ENCODE results near the gene NCAN.

DNA sequence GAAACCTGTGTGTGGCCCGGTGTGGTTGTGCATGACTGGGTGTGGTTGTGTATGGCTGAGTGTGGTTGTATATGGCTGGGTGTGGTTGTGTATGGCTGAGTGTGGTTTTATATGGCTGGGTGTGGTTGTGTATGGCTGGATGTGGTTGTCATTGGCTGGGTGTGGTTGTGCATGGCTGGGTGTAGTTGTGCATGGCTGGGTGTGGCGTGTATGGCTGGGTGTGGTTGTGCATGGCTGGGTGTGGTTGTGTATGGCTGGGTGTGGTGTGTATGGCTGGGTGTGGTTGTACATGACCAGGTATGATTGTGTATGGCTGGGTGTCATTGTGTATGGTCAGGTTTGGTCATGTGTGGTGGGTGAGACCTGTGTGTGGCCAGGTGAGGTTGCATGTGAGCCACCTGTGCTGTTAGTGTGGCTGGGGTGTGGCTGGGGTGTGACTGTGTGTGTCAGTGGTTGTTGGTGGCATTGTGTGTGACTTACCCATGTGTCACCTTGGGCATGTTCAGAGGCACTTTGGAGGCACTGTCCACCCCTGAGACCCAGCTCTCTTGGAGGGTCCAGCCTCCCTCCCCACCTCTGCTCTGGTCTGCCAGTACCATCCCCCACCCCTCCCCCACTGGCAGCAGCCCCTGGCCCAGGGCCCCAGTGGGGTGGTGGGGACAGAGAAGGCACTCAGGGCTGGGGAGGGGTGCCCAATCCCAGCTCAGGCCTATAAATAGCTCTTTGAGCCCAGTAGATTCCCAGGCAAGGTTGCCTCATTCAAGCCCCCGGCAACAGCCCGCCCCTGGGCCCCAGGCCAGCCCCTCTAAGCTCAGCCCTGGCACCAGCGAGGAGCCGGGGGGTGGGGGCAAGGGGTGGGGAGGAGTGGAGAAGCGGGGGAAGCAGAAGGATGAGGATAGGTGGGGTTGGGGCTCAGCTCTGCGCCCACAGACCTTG is 3.9 kb upstream of the NCAN start:
- TF ChIP-seq POLR2A (IDR thresholded peaks at IDR 0.05) (no peak), CTCF (IDR thresholded peaks at IDR 0.05) (no peak)
